Measurements from ENCODE around the gene CHCHD3.

The CHCHD3 gene

GRCh38 chr7:132872034-132872433 lies 209.9 kb downstream of the CHCHD3 start:
- TF ChIP-seq CTCF (IDR thresholded peaks at IDR 0.05; ENCODE audit: low read depth, low read length): no peak
- DNase-seq: no peak
- no peak overlapping the region for H3K4me3 ChIP-seq (ENCODE audit: low read depth, low read length)

DNA sequence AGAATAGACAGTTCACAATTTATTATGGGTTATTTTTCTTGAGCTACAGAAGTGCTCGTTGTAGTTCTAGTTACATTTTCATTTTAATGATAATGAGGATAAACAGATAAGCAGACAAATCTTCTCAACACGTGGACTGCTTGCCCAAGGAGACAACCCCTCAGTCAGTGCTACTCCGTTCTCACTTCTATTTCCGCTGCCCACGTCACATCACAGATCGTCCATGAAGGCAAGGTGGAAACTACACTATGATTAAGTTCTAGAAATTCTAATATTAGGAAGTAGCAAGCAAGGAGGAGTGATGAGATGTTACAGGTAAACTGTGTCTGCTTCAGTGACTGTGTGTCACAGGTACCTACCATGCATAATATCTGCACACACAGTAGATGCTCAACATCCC lies 210.5 kb downstream of the CHCHD3 start:
- peaks cover 3% of the 10 kb centered on the region; the same call in 1 of the 2 replicates for H3K36me3 ChIP-seq
- H3K27me3 ChIP-seq (ENCODE audit: insufficient read depth, low read depth, severe bottlenecking): no peaks in the 10 kb centered on the region
- TF ChIP-seq CTCF (IDR thresholded peaks at IDR 0.05; ENCODE audit: low read depth, low read length): no peak
- no peak overlapping the region for H3K27ac ChIP-seq
- no peak for DNase-seq
- H3K9me3 ChIP-seq (ENCODE audit: severe bottlenecking): no peaks in the 10 kb centered on the region
- no peak overlapping the region for H3K4me3 ChIP-seq (ENCODE audit: low read depth, low read length)

More at GRCh38 chr7:132872034-132872433, 209.9 kb downstream of the CHCHD3 start:
- peaks cover 3% of the 10 kb centered on the region; the same call in 1 of the 2 replicates for H3K36me3 ChIP-seq
- H3K27ac ChIP-seq: no peak overlapping the region
- H3K9me3 ChIP-seq (ENCODE audit: severe bottlenecking): no peaks in the 10 kb centered on the region
- H3K27me3 ChIP-seq (ENCODE audit: insufficient read depth, low read depth, severe bottlenecking): no peaks in the 10 kb centered on the region

DNA sequence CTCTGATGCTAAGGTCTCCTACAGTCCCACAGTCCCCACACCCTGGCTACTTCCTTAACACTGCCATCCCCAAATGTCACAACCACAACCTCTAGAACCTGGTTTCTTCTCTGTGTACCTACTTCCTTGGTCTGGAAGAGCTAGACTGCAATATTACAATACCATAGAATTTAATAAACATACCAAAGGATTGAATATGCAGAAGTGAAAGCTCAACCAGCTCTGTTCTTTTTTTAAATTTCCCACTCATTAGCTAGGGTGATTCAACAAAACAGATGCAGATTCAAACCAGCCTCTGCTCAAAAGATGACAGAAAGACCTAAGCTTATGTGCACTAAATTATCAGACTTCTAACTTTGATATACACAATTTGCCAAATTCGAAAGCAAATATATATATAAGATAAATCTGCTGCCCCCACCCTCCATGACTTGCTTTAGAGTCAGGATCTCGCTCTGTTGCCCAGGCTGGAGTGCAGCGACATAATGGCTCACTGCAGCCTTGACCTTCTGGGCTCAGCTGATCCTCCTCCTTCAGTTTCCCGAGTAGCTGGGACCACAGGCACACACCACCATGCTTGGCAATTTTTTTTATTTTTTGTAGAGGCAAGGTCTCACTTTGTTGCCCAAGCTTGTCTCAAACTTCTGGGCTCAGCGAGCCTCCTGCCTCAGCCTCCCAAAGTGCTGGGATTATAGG lies 212.6 kb downstream of the CHCHD3 start:
- no peak overlapping the region for H3K27ac ChIP-seq
- peaks cover 3% of the 10 kb centered on the region; the same call in 1 of the 2 replicates for H3K36me3 ChIP-seq
- DNase-seq: no peak

DNA sequence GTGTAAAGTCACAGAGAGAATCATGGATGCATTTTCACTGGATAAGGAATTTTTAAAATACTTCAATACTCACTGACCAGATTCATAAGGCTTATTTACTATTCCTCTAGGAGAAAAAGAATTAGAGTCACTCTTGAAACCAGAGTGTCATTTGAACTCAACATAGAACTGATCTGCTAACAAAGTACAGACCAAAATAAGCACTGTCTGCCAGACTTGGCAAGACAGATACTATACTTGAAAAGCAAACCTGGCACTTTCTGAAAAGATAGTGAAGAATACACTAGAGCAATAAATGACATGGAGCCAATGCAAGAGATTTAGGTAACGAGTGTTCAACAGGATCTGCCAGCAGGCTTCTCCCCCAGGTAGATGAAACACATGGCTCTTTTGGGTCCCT lies 215.3 kb downstream of the CHCHD3 start:
- no peak for DNase-seq
- TF ChIP-seq CTCF (IDR thresholded peaks at IDR 0.05; ENCODE audit: low read depth, low read length): no peak
- H3K36me3 ChIP-seq: no peaks in the 10 kb centered on the region

More for the DNA sequence above, 212.6 kb downstream of the CHCHD3 start:
- H3K27me3 ChIP-seq (ENCODE audit: insufficient read depth, low read depth, severe bottlenecking): no peaks in the 10 kb centered on the region
- no peak overlapping the region for H3K4me3 ChIP-seq (ENCODE audit: low read depth, low read length)
- no peak for TF ChIP-seq CTCF (IDR thresholded peaks at IDR 0.05; ENCODE audit: low read depth, low read length)
- no peaks in the 10 kb centered on the region for H3K9me3 ChIP-seq (ENCODE audit: severe bottlenecking)

GRCh38 chr7:132866144-132866531 lies 215.8 kb downstream of the CHCHD3 start:
- no peak for TF ChIP-seq CTCF (IDR thresholded peaks at IDR 0.05; ENCODE audit: low read depth, low read length)
- no peak overlapping the region for H3K4me3 ChIP-seq (ENCODE audit: low read depth, low read length)
- H3K27me3 ChIP-seq (ENCODE audit: insufficient read depth, low read depth, severe bottlenecking): no peaks in the 10 kb centered on the region
- H3K36me3 ChIP-seq: no peaks in the 10 kb centered on the region
- H3K9me3 ChIP-seq (ENCODE audit: severe bottlenecking): no peaks in the 10 kb centered on the region
- DNase-seq: no peak
- no peak overlapping the region for H3K27ac ChIP-seq

More for the DNA sequence above, 215.3 kb downstream of the CHCHD3 start:
- H3K27ac ChIP-seq: no peak overlapping the region
- H3K27me3 ChIP-seq (ENCODE audit: insufficient read depth, low read depth, severe bottlenecking): no peaks in the 10 kb centered on the region
- no peaks in the 10 kb centered on the region for H3K9me3 ChIP-seq (ENCODE audit: severe bottlenecking)
- H3K4me3 ChIP-seq (ENCODE audit: low read depth, low read length): no peak overlapping the region
